NK-92 (cell line): ENCODE measurements around the gene HOMEZ.
"Not testable (repeated sequence)": the region's sequence is repeated elsewhere in the genome, so short reads cannot be mapped to it uniquely, and the experiment has no call there.

Experiments used
- DNase-seq: peaks from one replicate; lab custom pipeline; 2025; ENCODE audit not compliant: unreplicated experiment; lab: John Stamatoyannopoulos, UW

Gene HOMEZ

DNA sequence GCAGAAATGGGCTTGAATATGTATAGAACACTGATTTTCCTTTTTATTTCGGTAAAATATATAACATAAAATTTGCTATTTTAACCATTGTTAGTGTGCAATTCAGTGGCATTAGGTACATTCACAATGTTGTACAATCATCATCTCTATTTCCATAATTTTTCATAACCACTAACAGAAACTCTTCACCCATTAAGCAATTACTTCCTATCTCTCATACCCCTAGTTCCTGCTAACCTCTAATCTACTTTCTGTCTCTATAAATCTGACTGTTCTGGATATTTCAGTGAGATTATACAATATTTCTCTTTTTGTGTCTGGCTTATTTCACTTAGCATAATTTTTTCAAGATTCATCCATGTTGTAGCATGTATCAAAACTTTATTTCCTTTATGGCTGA is 57.1 kb downstream of the HOMEZ start:
- no peak for DNase-seq

DNA sequence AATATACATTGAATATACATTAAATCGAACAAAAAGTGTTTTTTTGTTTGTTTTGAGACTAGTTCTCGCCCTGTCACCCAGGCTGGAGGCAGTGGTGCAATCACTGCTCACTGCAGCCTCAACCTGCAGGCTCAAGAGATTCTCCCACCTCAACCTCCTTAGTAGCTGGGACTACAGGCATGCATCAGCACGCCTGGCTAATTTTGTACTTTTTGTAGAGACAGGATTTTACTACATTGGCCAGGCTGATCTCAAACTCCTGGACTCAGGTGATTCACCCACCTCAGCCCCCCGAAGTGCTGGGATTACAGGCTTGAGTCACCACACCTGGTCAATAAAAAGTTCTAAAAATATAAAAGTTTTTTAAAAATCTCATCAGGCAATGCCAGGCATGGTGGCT is 58.4 kb downstream of the HOMEZ start:
- no peak for DNase-seq

DNA sequence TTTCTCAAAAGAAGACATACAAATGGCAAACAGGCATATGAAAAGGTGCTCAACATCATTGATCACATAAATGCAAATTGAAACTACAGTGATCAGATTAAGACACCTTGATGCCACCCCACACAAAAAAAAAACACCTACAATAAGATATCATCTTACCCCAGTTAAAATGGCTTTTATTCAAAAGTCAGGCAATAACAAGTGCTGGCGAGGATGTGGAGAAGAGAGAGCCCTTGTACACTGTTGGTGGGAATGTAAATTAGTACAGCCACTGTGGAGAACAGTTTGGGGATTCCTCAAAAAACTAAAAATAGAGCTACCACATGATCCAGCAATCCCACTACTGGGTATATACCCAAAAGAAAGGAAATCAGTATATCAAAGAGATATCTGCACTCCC is 61.0 kb downstream of the HOMEZ start:
- DNase-seq, result not testable (repeated sequence)
